ENCODE data around the gene PTER.

Gene PTER

DNA sequence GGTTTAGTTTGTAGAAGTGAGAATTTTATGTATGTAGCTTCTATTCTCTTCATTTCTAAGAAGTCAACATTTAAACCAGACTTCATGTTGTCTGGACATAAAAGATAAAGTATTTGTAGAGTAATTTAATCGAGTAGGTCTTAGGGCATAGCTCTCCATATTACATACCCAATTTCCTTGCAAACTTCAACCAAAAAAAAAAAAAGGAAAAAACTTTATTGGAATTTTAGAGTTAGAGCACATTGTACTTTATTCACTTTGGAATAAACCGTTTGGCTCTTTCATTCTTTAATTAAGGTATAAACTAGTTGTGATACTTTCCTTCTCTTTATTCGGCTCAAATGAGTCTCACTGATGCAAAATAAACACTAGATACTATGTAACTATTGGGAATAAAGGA is 36.0 kb downstream of the PTER start:
- DNase-seq: no peak

DNA sequence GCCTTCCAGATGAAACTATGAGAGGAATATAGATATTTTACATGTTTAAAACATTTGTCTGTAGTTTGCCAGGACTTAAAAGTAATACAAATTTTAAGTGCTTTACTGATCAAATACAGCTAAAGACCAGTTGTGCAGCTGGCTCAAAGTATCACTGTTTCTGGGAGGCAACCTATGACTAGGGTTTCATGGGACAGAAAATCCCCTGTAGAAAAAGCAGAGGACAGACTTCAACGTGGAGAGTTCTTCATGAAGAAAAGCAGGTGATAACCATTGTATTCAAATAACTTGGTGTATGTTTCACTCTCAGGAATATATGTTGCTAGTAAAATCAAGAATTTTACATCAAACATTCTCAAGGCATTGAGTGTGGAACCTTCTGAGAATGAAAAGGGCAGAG is 40.9 kb downstream of the PTER start:
- DNase-seq: no peak

DNA sequence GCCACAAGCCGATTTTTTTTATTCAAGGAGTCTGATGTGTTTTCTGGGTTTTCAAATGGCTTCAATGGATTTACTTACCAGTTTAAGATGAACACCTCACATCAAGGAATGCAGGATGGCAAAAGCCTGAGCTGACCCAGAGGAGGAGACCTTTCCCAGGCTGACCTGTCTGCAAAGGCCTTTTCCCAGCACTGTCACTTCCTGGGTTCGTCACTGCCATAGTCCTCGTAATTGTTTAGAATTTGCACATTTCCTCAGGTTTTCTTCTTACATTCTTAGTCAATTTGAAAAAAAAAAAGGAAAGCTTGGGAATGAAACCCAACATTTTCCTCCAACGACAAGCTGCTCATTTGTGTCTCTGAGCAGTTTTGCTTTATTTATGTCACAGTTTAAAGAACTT is 42.0 kb downstream of the PTER start:
- DNase-seq: no peak

DNA sequence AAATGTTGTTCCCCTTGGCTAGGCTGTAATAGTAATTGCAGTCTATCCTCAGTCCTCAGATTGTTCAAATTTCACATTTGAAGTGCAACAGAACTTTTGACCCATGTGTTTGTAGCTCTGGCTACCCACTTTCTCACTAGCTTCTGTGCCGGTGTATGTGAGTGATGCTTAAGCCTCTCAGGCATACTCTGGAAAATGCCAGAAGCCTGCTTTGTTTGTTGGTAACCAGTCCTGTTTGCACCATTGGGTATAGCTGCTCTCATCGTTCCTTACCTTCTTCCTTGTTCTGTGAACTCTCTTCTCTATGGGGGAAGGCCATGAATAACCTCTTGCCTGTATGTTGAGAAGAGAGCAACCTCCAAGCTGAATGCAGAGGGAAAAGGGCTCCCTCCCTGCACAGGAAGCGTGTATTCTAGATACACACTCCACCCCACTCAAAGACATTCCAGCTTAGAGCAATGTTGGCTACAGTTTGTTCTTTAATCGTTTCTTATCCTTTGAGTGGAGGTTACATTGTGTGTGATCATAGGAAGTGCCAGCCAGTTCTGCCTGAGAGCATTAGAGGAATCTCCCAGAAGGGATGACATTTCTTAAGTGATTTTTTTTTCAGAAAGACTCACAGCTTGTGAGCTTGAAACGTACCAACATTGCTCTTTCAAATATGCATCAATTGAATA is 44.4 kb downstream of the PTER start:
- no peak for DNase-seq

DNA sequence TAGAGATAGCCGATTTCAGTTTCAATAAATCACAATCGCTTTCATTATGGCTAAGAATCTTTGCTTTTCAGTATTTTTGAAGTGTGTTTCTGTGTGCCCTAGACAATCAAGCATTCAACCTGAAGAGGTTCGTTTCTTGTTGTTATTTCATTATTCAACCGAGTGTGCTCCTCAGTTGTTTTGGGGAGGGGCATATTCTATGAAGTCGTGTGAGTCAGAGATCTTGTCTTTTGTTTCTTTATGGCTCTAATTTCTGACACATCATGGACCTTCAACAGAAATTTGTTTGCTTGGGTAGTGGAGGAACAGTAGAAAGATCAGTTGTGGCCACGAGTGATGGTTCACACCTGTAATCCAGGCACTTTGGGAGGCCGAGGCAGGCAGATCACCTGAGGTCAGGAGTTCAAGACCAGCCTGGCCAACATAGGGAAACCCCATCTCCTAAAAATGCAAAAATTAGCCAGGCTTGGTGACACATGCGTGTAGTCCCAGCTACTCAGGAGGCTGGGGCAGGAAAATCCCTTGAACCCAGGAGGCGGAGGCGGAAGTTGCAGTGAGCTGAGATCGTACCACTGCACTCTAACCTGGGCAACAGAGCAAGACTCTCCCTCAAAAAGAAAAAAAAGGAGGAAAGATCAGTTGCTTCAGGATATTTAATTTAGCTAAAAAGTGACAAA is 46.6 kb downstream of the PTER start:
- no peak for DNase-seq

DNA sequence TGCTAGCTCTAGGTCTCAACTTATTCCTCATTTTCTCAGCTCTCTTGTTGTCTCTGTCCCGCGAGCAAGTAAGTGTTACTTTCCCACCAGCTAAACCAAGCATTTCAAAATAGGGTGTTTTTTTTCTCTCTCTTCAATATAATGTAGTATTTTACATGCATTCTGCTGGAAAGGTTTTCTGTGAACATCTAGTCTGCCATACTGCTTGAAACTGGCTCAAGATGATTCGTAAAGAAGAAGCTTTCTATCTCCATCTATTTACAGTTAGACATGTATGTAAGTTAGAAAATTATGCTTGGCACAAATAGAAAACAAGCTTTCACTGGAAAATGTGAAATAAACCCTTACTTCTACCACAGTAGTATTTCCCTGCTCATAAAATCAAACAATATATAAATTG is 53.7 kb downstream of the PTER start:
- no peak for DNase-seq

DNA sequence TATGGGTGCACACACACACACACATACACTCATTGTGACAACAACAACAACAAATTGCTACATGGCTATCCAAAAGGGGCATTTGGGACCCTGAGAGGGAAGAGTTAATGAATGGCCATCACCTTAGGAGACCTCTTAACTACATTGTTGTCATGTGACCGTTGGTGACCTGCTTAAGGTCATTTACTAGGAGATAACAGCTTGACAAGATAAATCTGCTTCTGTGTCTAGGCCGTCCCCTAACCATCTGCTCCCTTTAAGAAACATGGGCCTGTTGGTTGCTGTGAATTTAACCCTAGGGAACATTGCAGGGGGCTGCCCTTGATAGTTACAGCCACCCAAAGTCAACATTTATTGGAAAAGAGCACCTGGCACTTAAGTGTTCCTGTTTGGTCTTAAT is 55.1 kb downstream of the PTER start:
- peak; percentile 13 for DNase-seq

DNA sequence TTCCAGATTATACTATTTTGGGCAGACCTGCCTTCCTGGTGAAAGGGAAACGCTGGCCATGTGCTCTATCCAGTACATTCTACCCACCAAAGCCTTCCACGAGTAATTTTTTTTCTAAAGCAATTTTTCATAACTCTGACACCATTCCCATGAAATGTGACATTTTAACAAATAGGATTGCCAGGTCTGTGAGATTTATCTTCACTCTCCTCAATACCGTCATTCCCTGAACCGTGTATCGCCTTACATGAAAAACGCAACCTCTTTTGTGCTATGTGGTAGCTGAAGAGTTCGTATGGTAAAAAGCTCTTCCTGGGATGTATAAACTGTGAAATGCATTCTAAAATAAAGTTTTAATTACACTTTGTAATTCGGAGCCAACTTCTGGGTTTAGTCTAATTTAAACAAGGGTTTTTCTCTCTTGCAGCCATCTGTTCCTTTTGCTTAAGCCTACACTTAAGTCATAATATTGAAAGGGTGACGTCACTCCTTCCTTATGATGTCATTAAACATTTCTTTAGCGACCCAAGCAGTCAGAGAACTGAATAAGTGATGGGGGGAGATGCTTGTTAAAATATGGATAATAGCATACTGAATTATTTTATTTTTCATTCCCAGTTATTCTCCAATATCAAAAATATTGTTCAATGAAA is 57.2 kb downstream of the PTER start:
- no peak for DNase-seq

DNA sequence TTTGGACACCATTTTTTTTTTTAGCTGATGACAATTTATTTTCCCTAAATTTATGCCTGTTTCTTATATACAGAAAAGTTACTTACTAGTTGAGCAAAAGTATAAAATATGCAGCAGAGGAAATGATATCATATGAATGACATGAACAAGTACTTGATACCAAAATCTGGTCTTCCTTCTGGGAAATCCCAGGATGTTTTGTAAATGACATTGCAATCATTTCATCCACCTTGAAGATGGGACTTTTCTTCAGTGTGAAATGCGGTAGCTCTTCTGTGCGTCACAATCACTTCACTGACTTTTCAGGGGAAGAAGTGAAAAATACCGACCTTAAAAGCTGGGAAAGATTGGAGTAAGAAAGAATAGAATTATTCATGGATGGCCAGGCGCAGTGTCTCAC is 61.1 kb downstream of the PTER start:
- DNase-seq: no peak

DNA sequence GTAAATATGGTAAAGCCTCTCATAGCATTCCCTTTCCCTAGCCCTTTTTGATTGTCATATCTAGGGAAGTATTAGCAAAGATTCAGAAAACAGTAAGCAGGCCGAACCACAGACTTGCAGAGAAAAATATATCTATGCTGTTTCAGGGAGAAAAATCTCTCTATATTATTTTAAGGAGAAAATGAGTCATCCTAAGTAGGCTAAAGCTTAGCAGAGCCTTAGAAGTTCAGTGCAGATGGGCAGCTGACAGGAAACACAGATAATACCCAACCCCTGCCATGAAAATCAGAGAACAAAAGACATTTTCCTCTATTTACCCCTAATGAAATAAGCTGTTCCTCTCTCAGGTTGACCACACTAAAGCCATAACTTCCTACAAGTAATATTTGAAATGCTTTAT is 68.4 kb downstream of the PTER start:
- no peak for DNase-seq

DNA sequence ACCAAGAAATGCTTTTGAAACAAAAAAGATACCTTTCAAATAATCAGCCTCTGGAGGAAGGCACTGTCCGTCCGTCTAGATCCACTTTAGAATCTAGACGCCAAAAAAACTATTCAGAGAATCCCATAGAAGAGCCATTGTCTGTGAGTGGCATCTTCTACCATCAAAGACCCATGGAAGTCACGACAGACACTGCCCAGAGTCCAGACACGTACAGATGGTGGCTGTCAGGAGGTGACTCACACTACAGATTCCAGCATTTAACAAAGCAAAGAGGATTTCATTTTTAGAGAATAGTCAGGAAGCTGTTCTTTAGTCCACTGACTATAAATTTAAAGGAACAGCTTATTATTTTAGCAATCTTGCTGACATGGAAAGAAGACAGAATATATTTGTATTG is 73.2 kb downstream of the PTER start:
- DNase-seq: no peak

DNA sequence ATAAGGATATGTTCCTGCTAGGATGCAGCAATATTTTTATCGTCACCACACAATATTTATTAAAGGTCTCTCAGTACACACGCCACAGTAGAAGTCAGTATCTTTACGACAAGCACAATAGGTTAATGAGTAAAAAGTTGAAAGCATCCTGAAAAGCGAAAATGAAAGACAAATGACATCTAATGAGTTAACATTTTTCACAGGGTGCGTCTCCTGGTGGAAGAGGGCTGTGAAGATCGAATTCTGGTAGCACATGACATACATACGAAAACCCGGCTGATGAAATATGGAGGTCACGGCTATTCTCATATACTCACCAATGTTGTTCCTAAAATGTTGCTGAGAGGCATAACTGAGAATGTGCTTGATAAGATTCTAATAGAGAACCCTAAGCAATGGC is 74.0 kb downstream of the PTER start:
- DNase-seq: no peak

DNA sequence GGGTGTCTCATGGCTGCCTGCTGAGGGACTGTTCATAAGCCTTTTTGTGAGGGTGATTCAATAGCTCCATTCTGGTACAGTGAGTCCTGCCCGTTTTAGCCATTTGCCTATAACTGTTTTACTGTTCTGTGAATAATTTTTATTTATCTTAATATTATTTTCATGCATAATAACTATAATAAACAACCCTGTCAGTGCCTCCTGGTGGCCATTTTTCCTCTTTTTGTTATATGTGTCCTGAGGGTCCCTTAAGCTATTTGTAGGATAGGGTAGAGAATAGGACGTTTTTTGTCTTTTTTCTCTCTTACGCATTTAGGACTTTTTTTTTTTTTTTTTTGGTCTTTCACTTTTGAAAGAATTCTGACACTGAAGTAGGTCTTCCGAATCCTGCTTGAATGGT is 82.0 kb downstream of the PTER start:
- no peak for DNase-seq

DNA sequence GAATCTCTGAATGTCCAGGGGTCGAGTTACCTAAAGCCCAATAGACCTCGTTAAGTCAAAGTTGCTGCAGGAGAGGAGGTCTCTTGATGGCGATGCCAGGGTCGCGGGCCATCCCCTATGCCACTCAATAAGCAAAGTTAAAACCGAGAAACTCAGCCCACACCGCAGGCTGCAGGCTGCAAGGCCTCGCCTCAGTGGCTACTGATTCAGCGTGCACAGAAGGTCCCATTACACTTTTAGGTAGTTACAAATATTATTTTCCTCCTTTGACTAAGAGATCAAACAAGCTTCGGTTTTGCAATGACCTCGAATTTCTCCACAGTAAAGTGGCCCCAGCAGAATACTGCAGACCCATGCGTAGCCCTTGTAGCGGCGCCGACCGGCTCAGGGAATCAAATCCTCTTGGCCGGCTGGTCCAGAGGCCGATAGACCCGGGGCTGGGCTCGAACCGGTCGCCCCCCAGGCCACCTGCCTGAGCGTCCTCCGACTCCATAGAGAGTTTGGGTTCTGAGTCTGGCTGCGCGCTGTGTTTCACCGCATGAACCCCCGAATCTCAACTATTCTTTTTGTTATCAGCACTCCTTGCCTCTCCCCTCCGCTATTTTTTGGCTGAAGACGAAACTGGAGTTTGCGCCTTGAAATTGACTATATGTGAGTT is 82.6 kb downstream of the PTER start:
- no peak for DNase-seq

DNA sequence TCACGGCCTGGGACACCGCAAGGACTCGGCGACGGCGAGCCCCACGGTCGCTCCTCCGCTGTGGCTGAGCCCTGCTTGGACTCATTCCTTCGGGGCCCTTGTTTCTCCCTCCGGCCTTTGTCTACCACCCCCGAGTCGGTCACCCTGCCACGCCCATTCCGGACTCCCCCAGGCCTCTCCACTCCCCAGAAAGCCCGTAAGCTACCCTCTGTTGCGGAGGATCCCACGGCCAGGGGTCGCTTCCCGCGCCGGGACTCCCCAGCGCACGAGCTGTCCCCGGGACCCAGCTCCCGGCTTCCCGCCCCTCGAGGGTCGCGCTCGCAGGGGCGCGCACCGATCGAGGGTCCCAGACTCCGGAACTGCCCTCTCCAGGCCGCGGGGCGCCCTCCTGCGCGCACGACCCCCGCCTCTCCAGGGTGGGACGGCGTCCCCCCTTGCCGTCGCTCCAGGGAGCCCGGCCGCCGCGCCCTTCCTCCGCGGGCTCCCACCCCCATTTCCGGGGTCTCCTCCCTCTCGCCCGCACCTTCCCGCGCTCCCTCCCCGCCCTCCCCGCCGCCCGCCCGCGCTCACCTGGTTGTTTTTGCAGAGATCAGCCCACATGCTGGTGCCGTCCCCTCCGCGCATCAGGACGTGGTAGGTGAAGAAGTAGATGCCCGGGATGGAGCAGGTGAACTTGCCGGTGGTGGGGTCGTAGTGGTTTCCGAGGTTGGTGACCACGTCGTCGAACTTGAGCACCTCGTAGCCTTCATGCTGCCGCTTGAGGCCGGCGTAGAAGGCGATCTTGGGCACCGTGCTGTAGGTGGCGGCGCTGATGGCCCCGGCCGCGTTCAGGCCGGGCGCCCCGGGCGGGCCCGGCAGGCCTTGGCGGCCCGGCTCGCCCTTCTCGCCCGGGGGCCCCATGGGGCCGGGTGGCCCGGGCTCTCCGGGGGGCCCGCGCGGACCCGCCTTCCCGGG is 83.4 kb downstream of the PTER start:
- no peak for DNase-seq

DNA sequence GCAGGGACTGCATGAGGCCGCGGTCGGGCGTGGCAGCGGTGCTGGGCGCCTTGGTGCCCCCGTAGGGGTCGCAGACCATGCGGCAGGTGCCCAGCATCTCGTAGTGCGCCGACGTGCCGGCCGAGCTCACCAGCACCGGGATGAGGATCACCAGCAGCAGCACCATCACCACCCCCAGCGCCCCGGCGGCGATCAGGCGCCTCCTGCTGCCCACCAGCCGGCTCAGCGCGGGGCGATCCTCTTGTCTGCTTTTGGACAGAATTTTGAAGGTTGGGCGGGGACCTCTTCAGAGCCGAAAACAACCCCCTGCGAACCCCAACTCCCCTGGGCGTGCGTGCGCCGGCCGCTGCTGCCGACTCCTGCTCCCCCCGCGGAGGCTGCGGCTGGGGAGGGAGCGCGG is 84.1 kb downstream of the PTER start:
- DNase-seq: no peak

DNA sequence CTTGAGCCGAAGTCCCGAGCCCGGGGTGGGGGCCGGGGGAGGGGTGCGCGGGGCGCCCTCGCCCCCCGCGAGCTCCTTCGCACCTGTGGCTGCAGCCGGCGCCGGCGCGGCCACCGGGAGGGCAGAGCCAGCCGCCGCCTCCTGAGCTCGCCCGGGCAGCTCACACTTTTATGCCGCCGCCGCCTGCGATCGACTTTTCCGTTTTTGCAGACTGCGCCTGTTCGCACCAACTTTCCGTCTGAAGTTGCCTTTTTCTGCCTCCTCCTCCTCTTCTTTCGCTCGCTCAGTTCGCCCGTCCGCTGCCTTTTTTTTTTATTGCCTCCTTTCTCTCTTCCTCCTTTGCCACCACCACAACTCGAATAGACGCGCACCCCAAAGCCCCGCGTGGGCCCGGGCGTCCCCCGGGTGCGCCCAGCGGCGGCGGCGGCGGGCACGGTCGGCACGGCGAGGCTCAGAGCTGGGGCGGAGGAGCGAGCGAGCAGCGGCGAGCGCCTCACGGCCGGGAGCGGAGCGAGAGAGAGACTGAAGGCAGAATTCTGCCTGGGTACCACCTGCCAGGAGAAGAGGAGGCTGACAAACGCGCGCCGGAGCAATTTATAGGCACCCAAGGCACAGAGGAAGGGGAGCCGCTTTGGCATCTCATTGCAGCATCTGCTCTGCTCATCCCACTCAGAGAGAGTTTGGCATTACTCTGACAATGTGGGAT is 84.7 kb downstream of the PTER start, which contains the start of gene C1QL3:
Gene C1QL3, minus strand, starts transcription at position 569 of the 706 bp plus-strand sequence. CDS start 814 bp downstream, outside the sequence.
- no peak for DNase-seq

DNA sequence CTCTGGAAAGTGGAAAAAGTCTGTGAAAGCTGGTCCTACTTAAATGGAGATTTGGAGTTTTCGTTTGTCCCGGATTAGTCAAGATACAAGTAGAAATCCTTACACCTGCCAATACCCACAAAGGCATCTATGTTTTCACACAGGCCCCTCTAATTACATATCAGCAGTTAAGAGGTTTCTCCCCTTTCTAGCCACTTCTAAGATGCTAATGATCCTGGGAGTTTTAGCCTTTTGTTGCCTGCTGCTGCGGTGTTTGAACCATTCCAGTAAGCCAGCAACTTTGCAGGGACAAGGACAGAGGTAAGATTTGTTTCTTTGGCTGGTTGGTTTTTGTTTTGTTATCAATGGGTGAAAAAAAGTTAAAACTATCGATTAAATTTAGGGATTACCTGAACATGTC is 90.6 kb downstream of the PTER start:
- DNase-seq: no peak

DNA sequence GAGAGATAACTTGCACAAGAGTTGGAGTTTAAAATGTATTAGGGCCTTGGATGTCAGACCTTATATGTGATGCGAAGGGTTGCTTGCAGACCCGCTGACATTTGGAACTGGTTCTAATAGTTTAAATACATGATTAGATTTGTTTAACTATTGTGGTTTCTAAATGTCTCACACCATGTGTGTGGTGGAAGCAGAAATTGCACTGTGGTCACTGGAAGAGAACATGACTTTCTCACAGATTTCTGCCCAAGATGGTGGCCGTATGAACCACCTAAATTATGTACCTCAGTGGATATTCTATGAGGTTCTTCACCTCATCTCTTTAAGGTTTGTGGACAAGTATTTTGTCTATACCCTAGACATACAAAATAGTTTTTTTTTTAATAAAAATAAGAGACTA is 93.0 kb downstream of the PTER start:
- no peak for DNase-seq

DNA sequence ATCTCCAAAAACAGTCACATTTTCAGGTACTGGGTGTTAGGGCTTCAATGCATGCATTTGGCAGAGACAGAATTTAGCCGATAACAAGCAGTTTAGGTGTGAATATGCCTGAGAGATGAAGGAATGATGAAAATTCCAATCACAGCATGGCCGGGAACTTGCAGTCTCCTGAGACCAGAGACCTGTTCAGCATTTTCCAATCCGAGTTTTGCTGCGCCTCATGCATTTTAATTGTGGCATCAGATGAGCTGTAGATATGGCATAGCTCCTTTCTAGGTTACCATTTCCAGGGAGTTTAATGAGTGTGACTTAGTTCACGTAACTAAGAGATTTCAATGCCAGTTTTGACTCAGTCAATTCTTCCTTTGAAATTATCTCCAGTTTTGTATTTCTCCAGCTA is 99.3 kb downstream of the PTER start:
- no peak for DNase-seq

DNA sequence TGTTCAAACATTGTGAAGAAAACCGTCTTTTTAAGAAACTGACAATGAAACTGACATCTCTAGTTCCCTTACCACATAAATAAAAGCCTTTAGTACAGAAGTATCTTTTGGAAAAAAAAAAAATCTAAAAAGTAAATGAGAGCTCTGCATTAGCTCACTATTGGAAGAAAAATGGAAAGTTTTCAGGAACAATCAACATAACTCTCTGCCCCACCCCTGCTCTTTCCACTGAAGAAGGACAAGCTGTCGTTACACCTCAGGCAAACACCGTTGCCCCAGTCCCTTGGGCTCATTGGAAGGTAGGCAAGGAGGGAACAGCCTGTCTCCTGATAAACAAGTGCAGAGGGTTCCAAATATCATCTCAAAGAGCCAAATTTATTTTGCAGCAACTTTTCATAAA is 107.3 kb downstream of the PTER start:
- DNase-seq: no peak

DNA sequence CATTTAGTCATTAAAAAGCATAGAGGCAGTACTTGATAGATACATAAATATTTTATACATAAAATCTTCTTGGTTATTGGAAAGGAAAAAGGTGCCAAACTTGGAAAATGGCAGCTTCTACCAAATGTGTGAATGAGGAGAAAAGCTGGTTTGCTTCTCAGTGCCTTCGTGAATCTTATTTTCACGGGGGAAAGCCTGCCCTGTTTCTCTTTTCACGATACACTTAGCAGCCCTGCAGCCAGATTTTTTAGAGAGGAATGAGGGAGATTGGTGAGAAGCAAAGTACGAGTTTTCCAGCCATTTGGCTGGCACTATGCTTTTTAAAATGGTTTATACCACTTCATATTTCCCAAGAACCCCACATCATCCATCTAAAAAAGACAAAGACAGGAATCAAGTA is 107.8 kb downstream of the PTER start:
- DNase-seq: no peak

Measured in NCI-H2081 treated with DMSO at 0.1 percent for 48 hours (cell line).